ENCODE measurements around the gene AKR1C2.
"Not testable (repeated sequence)": the region's sequence is repeated elsewhere in the genome, so short reads cannot be mapped to it uniquely, and the experiment has no call there.

AKR1C2 gene

DNA sequence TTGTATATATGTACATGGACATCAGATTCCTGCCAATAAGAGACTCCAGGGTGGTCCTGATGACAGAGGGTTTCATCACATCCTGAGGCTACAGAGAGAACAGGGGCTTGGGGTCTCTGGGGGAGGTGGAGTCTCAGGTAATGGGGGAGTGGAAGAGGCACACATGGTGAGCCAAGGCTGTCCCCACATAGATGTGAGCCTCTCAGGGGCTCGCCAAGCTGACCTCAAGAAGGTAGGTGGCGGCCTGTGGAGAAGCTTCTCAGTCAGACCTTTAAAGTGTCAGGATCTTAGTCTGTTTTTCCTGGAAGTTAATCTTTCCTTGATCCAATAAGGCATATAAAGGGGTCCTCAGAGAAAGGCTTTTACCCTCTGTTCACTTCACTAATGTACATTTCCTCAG, 62.7 kb downstream of the AKR1C2 start:
- H3K36me3 ChIP-seq (ENCODE audit: control insufficient read depth, insufficient read depth, low read length); H3K4me3 ChIP-seq (ENCODE audit: low read depth, low read length); H3K27ac ChIP-seq (ENCODE audit: low read depth, low read length); H3K27me3 ChIP-seq (ENCODE audit: control insufficient read depth, insufficient read depth, low read length); H3K9ac ChIP-seq (ENCODE audit: low read depth, low read length); H3K9me3 ChIP-seq (ENCODE audit: control insufficient read depth, insufficient read depth, low read length): not testable (repeated sequence)
- H3K4me1 ChIP-seq (ENCODE audit: control insufficient read depth, insufficient read depth, low read length): peaks cover 27% of the 10 kb centered on the region

DNA sequence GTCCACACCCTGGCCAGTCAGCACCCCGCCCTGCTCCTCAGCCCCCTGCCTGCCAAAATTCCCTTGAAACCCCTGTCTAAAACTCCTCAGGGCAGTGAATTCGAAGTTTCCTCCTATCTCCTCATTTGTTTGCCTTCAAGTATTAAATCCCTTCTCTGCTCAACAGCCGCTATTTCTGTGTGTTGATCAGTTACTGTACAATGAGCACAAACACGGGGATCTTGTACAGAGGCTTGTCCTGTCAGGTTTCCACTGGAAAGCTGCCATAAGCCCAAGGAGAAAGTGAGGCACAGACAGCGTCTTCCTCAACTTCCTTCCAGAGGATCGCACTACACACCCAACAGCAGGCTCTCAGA, 63.6 kb downstream of the AKR1C2 start:
- H3K9ac ChIP-seq (ENCODE audit: low read depth, low read length); H3K36me3 ChIP-seq (ENCODE audit: control insufficient read depth, insufficient read depth, low read length); H3K9me3 ChIP-seq (ENCODE audit: control insufficient read depth, insufficient read depth, low read length); H3K27ac ChIP-seq (ENCODE audit: low read depth, low read length); H3K4me3 ChIP-seq (ENCODE audit: low read depth, low read length); H3K27me3 ChIP-seq (ENCODE audit: control insufficient read depth, insufficient read depth, low read length): not testable (repeated sequence)
- H3K4me1 ChIP-seq (ENCODE audit: control insufficient read depth, insufficient read depth, low read length): peaks cover 19% of the 10 kb centered on the region

DNA sequence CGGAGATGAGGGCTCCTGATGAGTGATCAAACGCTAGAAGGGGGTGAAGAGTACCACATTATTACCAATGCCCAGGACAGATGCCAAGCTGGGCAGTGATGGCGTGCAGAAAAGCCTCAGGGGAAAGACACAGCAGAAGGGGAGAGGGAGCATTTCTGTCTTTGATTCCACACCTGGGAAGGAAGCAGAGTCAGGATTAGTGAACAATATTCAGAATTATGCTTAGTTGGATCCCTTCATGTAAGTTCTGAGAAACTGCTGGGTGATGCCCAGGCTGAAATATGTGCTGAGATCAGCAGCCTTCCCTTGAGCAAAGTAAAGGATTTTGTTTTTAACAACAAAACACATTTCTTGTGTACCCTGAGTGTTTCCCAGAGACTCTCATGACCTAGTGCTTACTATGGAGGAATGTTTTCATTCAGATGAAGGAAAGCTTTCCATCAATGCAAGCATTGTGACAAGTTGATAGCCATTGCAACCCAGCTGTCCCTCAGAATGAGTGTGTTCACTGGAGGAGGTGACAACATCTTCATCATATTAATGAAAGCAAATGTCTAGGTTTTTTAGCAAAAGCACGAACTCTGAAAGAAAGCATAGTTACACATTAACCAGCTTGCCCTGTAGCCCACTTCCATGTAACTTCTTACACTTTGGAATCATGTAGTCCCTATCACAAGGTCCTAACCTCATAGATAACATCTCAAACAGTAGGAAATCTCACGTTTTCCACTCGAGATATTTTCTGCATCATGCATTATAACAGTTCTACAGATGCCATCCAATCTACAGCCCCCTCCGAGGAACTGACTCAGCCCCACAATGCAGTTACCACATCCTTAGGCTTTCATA, 64.2 kb downstream of the AKR1C2 start:
- no peaks in the 10 kb centered on the region for H3K36me3 ChIP-seq (ENCODE audit: control insufficient read depth, insufficient read depth, low read length)
- no peak overlapping the region for H3K4me3 ChIP-seq (ENCODE audit: low read depth, low read length)
- no peaks in the 10 kb centered on the region for H3K9me3 ChIP-seq (ENCODE audit: control insufficient read depth, insufficient read depth, low read length)
- H3K9ac ChIP-seq (ENCODE audit: low read depth, low read length): no peak overlapping the region
- H3K4me1 ChIP-seq (ENCODE audit: control insufficient read depth, insufficient read depth, low read length): peaks cover 13% of the 10 kb centered on the region
- H3K27me3 ChIP-seq (ENCODE audit: control insufficient read depth, insufficient read depth, low read length): no peaks in the 10 kb centered on the region
- no peak overlapping the region for H3K27ac ChIP-seq (ENCODE audit: low read depth, low read length)
